HT-29 (cell line): ENCODE data around the gene ABCA3. TPM values are rescaled to one million over a fixed set of nuclear protein-coding genes. Genes with fewer than 3 reads are reported as not detected.

ENCODE experiments used
- DNase-seq: peaks from one replicate; pipeline ENCODE4 v3.0.0-alpha.2; 2015; ENCODE audit warnings: low spot score
- total RNA-seq: library from RNA; depleted of rRNA; stranded (reverse); fragments of >200 nt; shearing (Covaris generic); gene quantifications from 2 replicates; pipeline ENCODE4 v1.2.3, GENCODE V29; 2014

The ABCA3 gene
- total RNA-seq, 1 experiment from 2014 or later, result under 0.01 TPM

DNA sequence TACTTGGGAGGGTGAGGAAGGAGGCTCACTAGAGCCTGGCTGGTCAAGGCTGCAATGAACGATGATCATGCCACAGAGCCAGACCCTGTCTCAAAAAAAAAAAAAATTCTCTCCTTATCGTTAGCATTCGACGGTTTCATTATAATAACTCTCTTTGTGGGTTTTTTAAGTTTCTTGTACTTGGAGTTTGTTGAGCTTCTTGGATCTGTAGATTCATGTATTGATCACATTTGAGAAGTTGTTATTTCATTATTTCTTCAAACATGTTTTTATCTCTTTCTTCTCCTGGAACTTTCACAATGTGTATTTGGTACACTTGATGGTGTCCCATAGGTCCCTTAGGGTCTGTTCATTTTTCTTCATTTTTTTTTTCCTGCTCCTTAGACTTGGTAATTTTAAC, 16.8 kb upstream of the ABCA3 start:
- DNase-seq, result no peak

DNA sequence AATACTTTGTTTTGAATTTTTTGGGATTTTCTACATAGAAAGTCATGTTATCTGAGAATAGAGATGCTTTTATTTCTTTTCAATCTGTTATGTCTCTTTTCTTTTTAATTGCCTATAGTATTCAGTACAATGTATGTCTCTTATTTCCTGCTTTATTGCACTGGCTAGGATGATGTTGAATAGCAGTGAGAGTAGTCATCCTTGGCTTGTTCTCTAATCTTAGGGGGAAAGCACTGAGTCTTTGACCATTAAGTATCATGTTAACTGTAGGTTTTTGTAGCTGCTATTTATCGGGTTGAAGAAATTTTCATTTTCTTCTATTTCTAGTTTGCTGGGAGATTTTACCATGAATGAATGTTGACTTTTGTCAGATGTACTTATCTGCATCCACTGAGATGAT, 10.0 kb upstream of the ABCA3 start:
- DNase-seq, result no peak

DNA sequence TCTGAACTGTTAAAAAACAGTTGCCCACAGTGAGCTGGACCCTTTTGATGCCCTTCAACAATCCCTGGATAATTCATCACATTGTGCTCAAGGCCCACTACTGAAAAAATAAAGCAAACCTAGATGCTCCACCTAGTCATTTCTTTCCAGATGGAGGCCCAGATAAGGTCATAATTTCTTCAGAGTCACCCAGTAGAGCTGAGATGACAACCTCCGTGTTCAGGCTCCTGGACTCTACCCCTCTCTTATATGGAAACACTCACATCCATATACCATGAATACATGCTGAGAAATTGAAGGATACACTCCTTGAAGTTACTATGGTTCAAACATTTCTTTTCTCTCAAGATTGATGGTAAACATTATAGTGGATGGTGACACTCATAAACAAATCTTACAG, 2.7 kb upstream of the ABCA3 start:
- no peak for DNase-seq

DNA sequence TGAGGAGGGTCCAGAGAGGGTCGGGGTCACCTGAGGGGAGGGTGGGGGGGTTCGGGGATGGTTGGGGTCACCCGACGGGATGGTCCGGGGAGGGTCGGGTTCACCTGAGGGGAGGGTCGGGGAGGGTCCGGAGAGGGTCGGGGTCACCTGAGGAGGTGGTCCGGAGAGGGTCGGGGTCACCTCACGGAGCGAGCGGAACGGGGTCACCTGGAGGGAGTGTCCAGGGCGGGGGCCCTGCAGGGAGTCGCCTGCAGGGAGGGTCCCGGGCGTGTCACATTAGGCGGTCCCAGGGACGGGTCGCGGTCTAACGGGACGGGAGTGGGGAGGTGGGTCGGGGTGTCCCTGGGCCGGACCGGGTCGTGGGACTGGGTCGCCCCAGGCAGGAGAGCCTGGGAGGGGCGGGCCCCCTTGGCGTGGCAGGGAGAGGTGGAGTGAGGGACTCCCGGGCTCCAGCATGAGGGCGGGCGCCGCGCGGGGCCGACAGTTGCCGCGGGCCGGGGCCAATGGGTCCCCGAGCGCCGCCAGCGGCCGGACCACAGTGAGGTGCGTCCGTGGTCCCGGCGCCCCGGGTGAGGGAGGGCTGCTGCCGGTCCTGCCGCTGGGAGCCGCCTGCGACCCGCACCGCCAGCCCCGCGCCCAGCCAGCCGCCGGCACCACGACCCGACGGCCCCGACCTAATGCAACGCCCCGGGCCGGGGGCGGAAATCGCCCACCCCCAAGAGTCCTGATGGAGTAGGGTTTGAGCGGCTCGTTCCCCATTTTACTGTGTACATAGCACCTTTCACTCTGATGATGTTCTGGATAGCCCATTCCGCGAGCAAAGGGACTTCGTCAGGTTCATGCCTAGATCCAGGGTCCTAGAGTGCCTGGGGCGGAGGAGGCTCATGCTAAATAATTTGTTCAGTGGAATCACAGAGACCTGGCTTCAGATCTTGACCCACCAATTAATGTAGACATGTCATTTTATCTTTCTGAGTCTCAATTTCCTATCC, 1.2 kb upstream of the ABCA3 start:
- DNase-seq, result no peak

- no peak for DNase-seq
Observed at GRCh38 chr16:2339521-2340484, 725 bp downstream of the ABCA3 start.

GRCh38 chr16:2337431-2338296, 2.9 kb downstream of the ABCA3 start:
- DNase-seq, result no peak

DNA sequence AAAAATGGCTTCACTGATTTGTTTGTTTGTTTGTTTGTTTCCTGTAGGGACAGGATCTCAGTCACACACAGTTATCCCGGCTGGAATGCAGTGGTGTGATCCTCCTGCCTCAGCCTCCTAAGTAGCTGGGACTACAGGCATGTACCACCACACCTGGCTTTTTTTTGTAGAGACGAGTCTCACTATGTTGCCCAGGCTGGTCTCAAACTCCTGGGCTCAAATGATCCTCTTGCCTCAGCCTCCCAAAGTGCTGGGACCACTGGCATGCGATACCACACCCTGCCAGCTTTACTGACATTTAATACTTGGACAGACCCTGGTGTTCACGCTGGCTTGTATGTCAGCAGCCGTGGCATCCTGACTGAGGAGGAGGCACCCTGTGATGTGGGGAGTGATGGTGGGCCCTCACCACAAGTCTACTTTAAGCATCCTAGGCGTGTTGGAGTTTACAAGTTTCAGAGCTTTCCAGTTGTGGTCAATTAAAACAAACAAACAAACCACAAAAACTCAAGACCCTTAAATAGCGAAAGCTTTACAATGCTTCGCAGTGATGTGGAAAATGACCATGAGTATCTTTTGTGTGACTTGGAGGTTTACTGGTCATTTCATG, 5.1 kb downstream of the ABCA3 start:
- DNase-seq, result no peak

DNA sequence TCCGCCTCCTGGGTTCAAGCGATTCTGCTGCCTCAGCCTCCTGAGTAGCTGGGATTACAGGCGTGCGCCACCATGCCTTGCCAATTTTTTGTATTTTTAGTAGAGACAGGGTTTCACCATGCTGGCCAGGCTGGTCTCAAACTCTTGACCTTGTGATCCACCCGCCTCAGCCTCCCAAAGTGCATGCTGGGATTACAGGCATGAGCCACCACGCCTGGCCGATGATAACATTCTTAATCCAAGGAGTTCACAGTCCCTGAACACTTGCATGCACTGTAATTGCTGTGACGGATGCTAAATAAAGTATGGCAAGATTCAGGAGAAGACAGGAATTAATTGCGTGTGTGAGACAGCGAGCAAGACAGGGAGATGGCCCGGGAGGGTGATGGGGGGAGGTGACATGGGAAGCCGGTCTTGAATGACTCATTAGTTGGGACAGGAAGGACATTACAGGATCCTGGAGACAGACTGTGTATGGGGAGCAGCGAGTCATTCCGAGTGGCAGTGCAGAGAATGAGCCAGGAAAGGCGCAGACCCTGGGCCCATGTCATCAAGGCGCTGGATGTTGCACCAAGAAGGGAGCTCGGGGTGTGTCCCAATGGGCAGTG, 6.7 kb downstream of the ABCA3 start:
- DNase-seq, result peak; percentile 19

- no peak for DNase-seq
Observed at GRCh38 chr16:2333231-2333630, 7.3 kb downstream of the ABCA3 start.

DNA sequence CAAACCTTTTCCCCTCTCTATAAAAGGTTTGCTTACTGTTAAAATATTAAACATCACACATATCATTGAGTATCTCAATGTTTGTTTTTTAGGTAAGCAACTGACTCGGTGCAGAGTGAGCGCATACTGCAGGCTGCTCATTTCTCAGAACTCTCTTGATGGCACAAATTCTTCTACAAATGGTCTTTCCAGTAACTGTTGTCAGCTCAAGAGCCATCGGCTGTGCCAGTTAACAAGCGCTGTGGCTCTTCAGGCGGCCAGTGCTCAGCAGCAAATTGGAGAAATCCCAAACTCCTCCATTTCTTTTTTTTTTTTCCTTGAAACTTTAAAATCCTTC, 8.6 kb downstream of the ABCA3 start:
- DNase-seq, result no peak

DNA sequence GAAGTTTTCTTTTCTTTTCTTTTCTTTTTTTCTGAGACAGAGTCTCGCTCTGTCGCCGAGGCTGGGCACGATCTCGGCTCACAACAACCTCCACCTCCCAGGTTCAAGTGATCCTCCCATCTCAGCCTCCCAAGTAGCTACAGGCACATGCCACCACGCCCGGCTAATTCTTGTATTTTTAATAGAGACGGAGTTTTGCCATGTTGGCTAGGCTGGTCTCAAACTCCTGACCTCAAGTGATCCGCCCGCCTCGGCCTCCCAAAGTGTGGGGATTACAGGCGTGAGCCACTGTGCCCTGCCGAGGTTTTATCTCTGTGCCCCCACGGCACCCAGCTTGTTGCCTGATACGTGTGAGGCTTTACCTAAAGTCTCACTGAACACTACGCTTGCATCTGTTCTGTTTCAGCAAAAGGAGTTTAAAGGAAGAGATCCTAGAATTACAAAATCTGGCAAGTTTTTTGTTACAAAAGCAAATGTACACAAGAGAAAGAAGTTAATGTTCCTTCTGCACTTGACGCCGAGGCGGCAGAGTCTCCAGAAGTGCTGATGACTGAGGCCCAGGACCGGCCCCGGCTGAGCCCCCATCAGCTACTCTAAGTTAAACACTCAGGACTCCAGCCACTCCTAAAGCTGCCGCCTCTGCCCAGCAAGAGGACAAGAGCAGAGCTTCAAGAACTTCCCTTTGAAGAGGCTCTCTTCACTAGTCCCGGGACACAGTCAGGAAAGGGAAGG, 9.2 kb downstream of the ABCA3 start:
- DNase-seq, result no peak

- no peak for DNase-seq
Observed at GRCh38 chr16:2329532-2329931, 11.0 kb downstream of the ABCA3 start.

- DNase-seq, result no peak
Observed at GRCh38 chr16:2328428-2328827, 12.1 kb downstream of the ABCA3 start.

DNA sequence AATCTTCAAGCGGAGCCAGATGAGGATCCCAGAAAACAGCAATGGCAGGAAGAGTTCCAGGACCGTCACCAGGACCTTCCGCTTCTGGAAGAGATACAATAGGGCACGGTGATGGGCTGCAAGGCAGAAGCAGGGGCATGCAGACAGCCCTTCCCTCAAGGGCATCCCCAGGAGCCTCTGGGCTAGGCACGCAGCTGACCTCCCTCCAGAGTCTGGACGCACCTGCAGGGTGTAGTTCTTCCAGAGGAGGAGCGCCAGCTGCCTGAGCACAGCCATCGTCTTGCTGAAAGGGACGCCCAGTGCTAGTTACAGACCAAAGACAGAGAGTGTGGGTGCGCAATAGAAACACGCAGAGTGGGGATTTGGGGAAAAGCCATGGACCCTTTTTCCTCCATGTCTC, 14.3 kb downstream of the ABCA3 start:
- DNase-seq, result no peak

GRCh38 chr16:2325791-2326190, 14.7 kb downstream of the ABCA3 start:
- DNase-seq, result no peak

GRCh38 chr16:2325181-2325580, 15.3 kb downstream of the ABCA3 start:
- no peak for DNase-seq

GRCh38 chr16:2324296-2324859, 16.1 kb downstream of the ABCA3 start:
- no peak for DNase-seq

GRCh38 chr16:2323701-2324100, 16.8 kb downstream of the ABCA3 start:
- no peak for DNase-seq

DNA sequence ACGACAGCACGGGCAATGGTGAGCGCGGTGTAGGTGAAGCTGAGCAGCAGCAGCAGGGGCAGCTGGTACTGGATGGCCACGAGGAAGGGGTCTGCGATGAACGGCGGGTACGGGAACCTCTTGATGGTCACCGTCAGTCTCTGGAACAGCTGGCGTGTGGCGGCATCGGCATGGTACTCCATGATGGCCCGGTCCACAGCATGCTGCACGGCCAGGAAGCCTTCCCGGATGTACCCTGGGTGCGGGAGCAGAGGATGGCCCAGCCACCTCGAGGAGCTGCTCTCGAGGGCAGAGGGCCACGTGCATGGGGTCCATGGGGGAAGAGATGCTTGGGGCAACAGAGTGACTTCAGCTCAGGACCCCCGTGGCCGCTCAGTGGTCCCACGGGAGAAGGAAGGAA, 20.9 kb downstream of the ABCA3 start:
- no peak for DNase-seq
